ENCODE measurements around the gene DPEP3.

GRCh38 chr16:67954421-67955196, 25.7 kb downstream of the DPEP3 start:
- no peak for TF ChIP-seq CTCF (IDR thresholded peaks at IDR 0.05)
- TF ChIP-seq GABPB1 (CRISPR knock-in tag; IDR thresholded peaks at IDR 0.05), result no peak
- TF ChIP-seq ZSCAN18 (CRISPR knock-in tag; IDR thresholded peaks at IDR 0.05), result no peak
- TF ChIP-seq MAX (CRISPR knock-in tag; IDR thresholded peaks at IDR 0.05), result no peak
- TF ChIP-seq ELF4 (CRISPR knock-in tag; IDR thresholded peaks at IDR 0.05; ENCODE audit: low read depth), result no peak
- no peak for TF ChIP-seq ZNF121 (CRISPR knock-in tag; IDR thresholded peaks at IDR 0.05)
- no peak for TF ChIP-seq ZNF532 (CRISPR knock-in tag; IDR thresholded peaks at IDR 0.05; ENCODE audit: borderline replicate concordance)
- no peak for TF ChIP-seq USF2 (CRISPR knock-in tag; IDR thresholded peaks at IDR 0.05)
- no peak for TF ChIP-seq ATF3 (CRISPR knock-in tag; conservative IDR thresholded peaks at IDR 0.05)
- TF ChIP-seq KAT7 (CRISPR knock-in tag; IDR thresholded peaks at IDR 0.05; ENCODE audit: borderline replicate concordance), result no peak

All from WTC11 (cell line).